H1 (cell line): ENCODE data around the gene HMCES. TPM values are rescaled to one million over a fixed set of nuclear protein-coding genes. Genes with fewer than 3 reads are reported as not detected.

Source experiments
- CTCF ChIA-PET: fragments of 300-600 bp; sonication (Branson Sonifier 250); formaldehyde crosslinking; loops from one replicate; lab custom pipeline; 2021; ENCODE audit not compliant: partially characterized antibody; lab: Charles Lee
- POLR2A ChIA-PET: fragments of 300-600 bp; sonication (Branson Sonifier 250); formaldehyde crosslinking; loops from one replicate; lab custom pipeline; 2021; ENCODE audit warnings: inconsistent platforms; ENCODE audit not compliant: partially characterized antibody; lab: Charles Lee
- DNase-seq, 2 experiments: peaks; one replicate each; pipeline versions ENCODE4 v3.0.0 to v3.0.0-alpha.2; 2010 to 2022; ENCODE audit warnings: low spot score in 2 of 2, low read depth in 1 of 2, mixed read lengths in 1 of 2
- FAIRE-seq: peaks from 2 replicates; lab custom pipeline; 2011; peaks lifted over from hg19 to GRCh38; lab: Jason Lieb, UNC
- H2AFZ ChIP-seq: 2 replicates; pipeline ENCODE4 v1.8.1; 2012; ENCODE audit warnings: low read length, inconsistent platforms
- H2AK5ac ChIP-seq: 2 replicates; pipeline ENCODE4 v1.6.1; 2013; ENCODE audit warnings: low read depth, low read length
- H2BK120ac ChIP-seq: replicated peaks from 2 replicates; pipeline ENCODE3; 2013; ENCODE audit warnings: low read depth, low read length, inconsistent platforms
- H2BK12ac ChIP-seq: 2 replicates; pipeline ENCODE4 v1.6.1; 2013; ENCODE audit warnings: low read depth, low read length
- H2BK15ac ChIP-seq: 2 replicates; pipeline ENCODE4 v1.6.1; 2013; ENCODE audit warnings: low read length
- H2BK20ac ChIP-seq: 2 replicates; pipeline ENCODE4 v1.6.1; 2013; ENCODE audit warnings: low read length
- H2BK5ac ChIP-seq: 2 replicates; pipeline ENCODE4 v1.6.1; 2013; ENCODE audit warnings: low read depth, low read length
- H3K14ac ChIP-seq: 2 replicates; pipeline ENCODE4 v1.6.1; 2013; ENCODE audit warnings: inconsistent platforms; ENCODE audit not compliant: insufficient read length
- H3K18ac ChIP-seq: 2 replicates; pipeline ENCODE4 v1.6.1; 2013; ENCODE audit warnings: low read length; ENCODE audit errors: extremely low read depth
- H3K23ac ChIP-seq: 2 replicates; pipeline ENCODE4 v1.6.1; 2013; ENCODE audit warnings: inconsistent platforms; ENCODE audit not compliant: insufficient read length
- H3K23me2 ChIP-seq: 2 replicates; pipeline ENCODE4 v1.6.1; 2013; ENCODE audit warnings: low read depth, low read length
- H3K27ac ChIP-seq: 2 replicates; pipeline ENCODE4 v1.6.1; 2011; ENCODE audit warnings: low read depth, low read length, inconsistent platforms
- H3K27me3 ChIP-seq, 4 experiments: replicated peaks in 1 of 4; 1 replicate in 1 of 4; 2 replicates in 3 of 4; pipeline versions ENCODE4 v1.6.1 to v1.8.1; 2011 to 2013; ENCODE audit warnings: low read length in 3 of 4, mild to moderate bottlenecking in 3 of 4, inconsistent platforms in 2 of 4, mixed read lengths in 2 of 4, moderate library complexity in 1 of 4; ENCODE audit not compliant: control insufficient read depth in 3 of 4, insufficient read depth in 3 of 4; ENCODE audit errors: extremely low read depth in 1 of 4
- H3K36me3 ChIP-seq, 4 experiments: 2 replicates each; pipeline versions ENCODE4 v1.6.1 to v1.8.1; 2011 to 2013; ENCODE audit warnings: mild to moderate bottlenecking in 4 of 4, low read length in 3 of 4, moderate library complexity in 2 of 4, control low read depth in 1 of 4, inconsistent platforms in 1 of 4; ENCODE audit not compliant: insufficient read depth in 4 of 4, control insufficient read depth in 2 of 4
- H3K4ac ChIP-seq: replicated peaks from 2 replicates; pipeline ENCODE3; 2013; ENCODE audit warnings: low read length, low read depth, mixed read lengths, inconsistent platforms; ENCODE audit not compliant: insufficient read length
- H3K4me1 ChIP-seq, 4 experiments: replicated peaks in 1 of 4; 1 replicate in 1 of 4; 2 replicates in 3 of 4; pipeline versions ENCODE4 v1.6.1 to v1.8.1; 2011 to 2013; ENCODE audit warnings: low read length in 3 of 4, inconsistent platforms in 2 of 4, mixed read lengths in 1 of 4; ENCODE audit not compliant: insufficient read depth in 4 of 4, control insufficient read depth in 3 of 4
- H3K4me2 ChIP-seq, 2 experiments: 2 replicates each; pipeline versions ENCODE4 v1.6.1 to v1.8.1; 2011 to 2013; ENCODE audit warnings: low read depth in 2 of 2, low read length in 2 of 2, control low read depth in 1 of 2, inconsistent platforms in 1 of 2, mild to moderate bottlenecking in 1 of 2; ENCODE audit not compliant: insufficient read depth in 1 of 2
- H3K4me3 ChIP-seq, 4 experiments: fragments of 200-600, 300-600 bp in 1 of 4; sonication (generic), shearing (Covaris generic), sonication (Bioruptor Twin) in 1 of 4; 2 replicates each; pipeline versions ENCODE4 v1.5.1 to v1.8.1; 2011 to 2016; ENCODE audit warnings: low read length in 4 of 4, low read depth in 3 of 4, control low read depth in 2 of 4, inconsistent platforms in 2 of 4, mild to moderate bottlenecking in 2 of 4, mixed read lengths in 1 of 4, moderate library complexity in 1 of 4; ENCODE audit not compliant: insufficient read depth in 2 of 4; ENCODE audit errors: extremely low read depth in 1 of 4
- H3K56ac ChIP-seq: replicated peaks from 2 replicates; pipeline ENCODE3; 2013; ENCODE audit warnings: low read depth, mild to moderate bottlenecking, mixed read lengths, low read length, inconsistent platforms; ENCODE audit not compliant: insufficient read length
- H3K79me1 ChIP-seq: 2 replicates; pipeline ENCODE4 v1.6.1; 2013; ENCODE audit warnings: low read depth, low read length, control low read depth
- H3K79me2 ChIP-seq, 2 experiments: 2 replicates each; pipeline versions ENCODE4 v1.6.1 to v1.8.1; 2012 to 2013; ENCODE audit warnings: low read length in 2 of 2, mild to moderate bottlenecking in 2 of 2, inconsistent platforms in 1 of 2; ENCODE audit not compliant: insufficient read depth in 2 of 2, control insufficient read depth in 1 of 2
- H3K9ac ChIP-seq, 4 experiments: replicated peaks in 1 of 4; 1 replicate in 1 of 4; 2 replicates in 3 of 4; pipeline versions ENCODE4 v1.6.1 to v1.8.1; 2011 to 2013; ENCODE audit warnings: low read depth in 3 of 4, low read length in 3 of 4, control low read depth in 2 of 4, mild to moderate bottlenecking in 2 of 4, moderate library complexity in 2 of 4, inconsistent platforms in 1 of 4; ENCODE audit errors: extremely low read depth in 1 of 4
- H3K9me3 ChIP-seq, 2 experiments: 2 replicates each; pipeline versions ENCODE4 v1.6.1 to v1.8.1; 2012 to 2013; ENCODE audit warnings: mild to moderate bottlenecking in 2 of 2, moderate library complexity in 2 of 2, control low read depth in 1 of 2, inconsistent platforms in 1 of 2, low read depth in 1 of 2, low read length in 1 of 2, mixed read lengths in 1 of 2; ENCODE audit not compliant: insufficient read depth in 2 of 2
- H4K20me1 ChIP-seq, 2 experiments: replicated peaks in 1 of 2; 2 replicates each; pipeline versions ENCODE3 to v1.8.1; 2011 to 2013; ENCODE audit warnings: inconsistent platforms in 2 of 2, low read length in 2 of 2, mild to moderate bottlenecking in 1 of 2; ENCODE audit not compliant: insufficient read depth in 2 of 2, control insufficient read depth in 1 of 2
- H4K5ac ChIP-seq: 2 replicates; pipeline ENCODE4 v1.6.1; 2013; ENCODE audit warnings: low read length, low read depth, mixed read lengths, inconsistent platforms; ENCODE audit not compliant: insufficient read length
- H4K8ac ChIP-seq: 2 replicates; pipeline ENCODE4 v1.8.0; 2013; ENCODE audit warnings: mild to moderate bottlenecking, moderate library complexity, low read length, inconsistent platforms; ENCODE audit not compliant: insufficient read depth; ENCODE audit errors: extremely low read depth
- H4K91ac ChIP-seq: replicated peaks from 2 replicates; pipeline ENCODE3; 2013; ENCODE audit warnings: low read length, mixed read lengths, inconsistent platforms; ENCODE audit not compliant: insufficient read length
- BACH1 ChIP-seq: IDR thresholded peaks from 2 replicates; pipeline ENCODE4 v1.6.1; 2012; ENCODE audit warnings: low read length, improper control_type of control experiment
- HDAC2 ChIP-seq, 2 experiments: fragments of 300-600 bp in 1 of 2; sonication (generic) in 1 of 2; IDR thresholded peaks; 2 replicates each; pipeline ENCODE4 v1.6.1; 2011 to 2012; ENCODE audit warnings: low read depth in 2 of 2, low read length in 2 of 2, mild to moderate bottlenecking in 2 of 2, moderate library complexity in 2 of 2, borderline replicate concordance in 1 of 2, inconsistent platforms in 1 of 2
- MAX ChIP-seq: IDR thresholded peaks from 2 replicates; pipeline ENCODE4 v1.6.1; 2012; ENCODE audit warnings: inconsistent platforms
- RAD21 ChIP-seq, 2 experiments: IDR thresholded peaks in 1 of 2; conservative IDR thresholded peaks in 1 of 2; 2 replicates each; pipeline ENCODE4 v1.6.1; 2011; ENCODE audit warnings: low read depth in 2 of 2, low read length in 2 of 2, improper control_type of control experiment in 1 of 2, inconsistent platforms in 1 of 2, mild to moderate bottlenecking in 1 of 2, moderate library complexity in 1 of 2
- SAP30 ChIP-seq: fragments of 300-600 bp; sonication (generic); IDR thresholded peaks from 2 replicates; pipeline ENCODE4 v1.7.1; 2012; ENCODE audit warnings: low read length, moderate library complexity, mild to moderate bottlenecking, inconsistent platforms; ENCODE audit not compliant: insufficient read depth, insufficient replicate concordance
- WGBS, 2 experiments: shearing (Covaris generic) in 1 of 2; methylation state at CpG; one replicate each; pipeline versions ENCODE4 v1.1.6 to v1.1.7; 2013 to 2015; ENCODE audit warnings: low lambda C conversion rate in 2 of 2, mixed read lengths in 2 of 2, inconsistent platforms in 1 of 2, low coverage in 1 of 2, missing lambda C conversion rate in 1 of 2; ENCODE audit not compliant: insufficient replicate concordance in 2 of 2, insufficient coverage in 1 of 2, insufficient read length in 1 of 2; ENCODE audit errors: extremely low coverage in 1 of 2, missing lambda C conversion rate in 1 of 2; 5-methylcytosine and 5-hydroxymethylcytosine counted together
- polyA plus RNA-seq, 7 experiments: library from polyadenylated mRNA; depleted of rRNA in 3 of 7; stranded (reverse) in 5 of 7; unstranded in 2 of 7; fragments of >200 nt in 5 of 7; fragments of 200-250 nt in 2 of 7; gene quantifications; 1 replicate in 5 of 7; 2 replicates in 1 of 7; 4 replicates in 1 of 7; pipeline versions ENCODE4 v1.2.1 to v1.2.3, GENCODE V29; 2011 to 2013; ENCODE audit warnings: missing spikeins in 2 of 7, mixed read lengths in 2 of 7
- total RNA-seq: library from RNA; stranded (reverse); fragmentation: NEBNext Ultra II Directional; extraction: Animal tissue kit (Norgen Biotek cat#: 25700); gene quantifications from 2 replicates; pipeline ENCODE4 v1.2.1, GENCODE V29; 2021

HMCES gene
- total and polyA plus RNA-seq, 2 of the 8 experiments (the other 6 are each of a cell fraction or from before 2014, with no cell fraction given), result 27.6 to 49.5 TPM

GRCh38 chr3:129261894-129262293 lies 16.8 kb upstream of the HMCES start:
- no peak overlapping the region for H3K9ac ChIP-seq
- H3K56ac ChIP-seq, result no peak overlapping the region
- H2BK12ac ChIP-seq, result no peak overlapping the region
- no peaks in the 10 kb centered on the region; the same call in 1 of the 2 replicates for H3K79me1 ChIP-seq
- no peak overlapping the region for H3K4me3 ChIP-seq
- no peak overlapping the region for H4K91ac ChIP-seq
- FAIRE-seq (no peak), DNase-seq (no peak)
- no peak overlapping the region for H3K23ac ChIP-seq
- H2BK15ac ChIP-seq, result no peak overlapping the region
- H2BK120ac ChIP-seq, result no peak overlapping the region
- no peak overlapping the region for H3K4ac ChIP-seq
- peaks cover 2 to 8% of the 10 kb centered on the region in 2 experiments for H4K20me1 ChIP-seq
- H3K23me2 ChIP-seq, result no peaks in the 10 kb centered on the region
- no peak overlapping the region for H4K8ac ChIP-seq
- no peaks in the 10 kb centered on the region for H3K4me1 ChIP-seq
- H4K5ac ChIP-seq, result no peak overlapping the region
- ChIA-PET POLR2A (interaction anchor here (1.4 to 3.8 kb wide), 2 partner anchors 9 kb away, joined by 4 to 19 read pairs; no protein-coding TSS in a partner anchor), CTCF (interaction anchor here (1.4 to 2.4 kb wide), 2 partner anchors 9 to 16 kb away, joined by 8 to 12 read pairs; no protein-coding TSS in a partner anchor)
- peaks cover 32 to 81% (median 67%) of the 10 kb centered on the region in 4 experiments for H3K36me3 ChIP-seq
- no peak overlapping the region for H3K14ac ChIP-seq
- no peaks in the 10 kb centered on the region for H3K27me3 ChIP-seq
- WGBS, 2 experiments, result 94% methylated on average over 3 of the region's 3 CpGs; no CpG with 5 or more reads in 1 of the 2 experiments
- H3K27ac ChIP-seq, result no peak overlapping the region
- H2AK5ac ChIP-seq, result no peak overlapping the region
- H3K18ac ChIP-seq, result no peak overlapping the region
- no peak overlapping the region for H2BK5ac ChIP-seq
- no peak overlapping the region for H2BK20ac ChIP-seq
- H3K4me2 ChIP-seq, result no peak overlapping the region
- H2AFZ ChIP-seq, result no peak overlapping the region
- H3K79me2 ChIP-seq, result no peaks in the 10 kb centered on the region
- no peaks in the 10 kb centered on the region for H3K9me3 ChIP-seq
- TF ChIP-seq MAX (no peak), SAP30 (no peak), BACH1 (no peak), HDAC2 (IDR thresholded peaks at IDR 0.05; ENCODE audit: borderline replicate concordance in 1 of 2, low read depth in 2 of 2, low read length in 2 of 2) (no peak), RAD21 (IDR thresholded peaks at IDR 0.05 in 1 of 2, conservative IDR thresholded peaks at IDR 0.05 in 1 of 2; ENCODE audit: low read depth in 2 of 2, low read length in 2 of 2) (no peak)
